Measurements from ENCODE around the gene HHIPL1. TPM values are rescaled to one million over a fixed set of nuclear protein-coding genes. Genes with fewer than 3 reads are reported as not detected.

The HHIPL1 gene
- total and polyA plus RNA-seq, 2 of the 8 experiments (the other 6 are each of a cell fraction or from before 2014, with no cell fraction given), result 1.5 to 2.6 TPM

DNA sequence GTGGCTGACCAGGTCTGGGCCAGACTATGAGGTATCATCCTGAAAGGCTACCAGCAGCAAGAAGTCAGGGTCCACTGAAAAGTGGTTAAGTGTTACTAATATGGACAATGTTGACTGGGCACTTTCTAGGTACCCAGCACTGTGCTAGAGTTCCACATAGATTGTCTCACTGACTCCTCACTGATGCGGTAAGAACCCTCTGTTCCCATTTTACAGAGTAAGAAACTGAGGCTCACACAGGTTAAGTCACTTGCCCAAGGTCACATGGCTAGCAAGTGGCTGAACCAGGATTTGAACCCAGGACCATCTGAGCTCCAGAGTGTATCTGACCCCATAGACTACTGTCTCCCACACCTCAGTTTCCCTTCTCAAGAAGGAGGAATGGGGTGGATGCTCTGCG lies 36.3 kb upstream of the HHIPL1 start:
- H3K36me3 ChIP-seq (ENCODE audit: control insufficient read depth in 2 of 4, insufficient read depth in 4 of 4, low read length in 3 of 4), result no peaks in the 10 kb centered on the region
- H3K4me1 ChIP-seq (replicated peaks in 1 of 4; ENCODE audit: control insufficient read depth in 3 of 4, insufficient read depth in 4 of 4, low read length in 3 of 4), result peaks cover 0 to 17% (median 7%) of the 10 kb centered on the region in 4 experiments; a peak in 5 of 7 replicates
- H3K56ac ChIP-seq (replicated peaks; ENCODE audit: insufficient read length, low read depth, low read length), result no peak overlapping the region
- H3K23me2 ChIP-seq (ENCODE audit: low read depth, low read length), result peaks cover 10% of the 10 kb centered on the region
- H2BK120ac ChIP-seq (replicated peaks; ENCODE audit: low read depth, low read length), result no peak overlapping the region
- H3K9me3 ChIP-seq (ENCODE audit: insufficient read depth in 2 of 2, low read depth in 1 of 2, low read length in 1 of 2), result no peaks in the 10 kb centered on the region; a peak in 1 of 4 replicates
- no peak overlapping the region for H4K5ac ChIP-seq (ENCODE audit: insufficient read length, low read depth, low read length)
- FAIRE-seq, result no peak
- POLR2A ChIA-PET (ENCODE audit: partially characterized antibody), result no interaction called here
- no peak overlapping the region for H3K9ac ChIP-seq (replicated peaks in 1 of 4; ENCODE audit: extremely low read depth in 1 of 4, low read depth in 3 of 4, low read length in 3 of 4)
- no peak overlapping the region for H2AFZ ChIP-seq (ENCODE audit: low read length)
- WGBS, 2 experiments (ENCODE audit: extremely low coverage in 1 of 2, insufficient coverage in 1 of 2, insufficient read length in 1 of 2, insufficient replicate concordance in 2 of 2, low coverage in 1 of 2, low lambda C conversion rate in 2 of 2, missing lambda C conversion rate in 1 of 2), result 97% methylated on average over 2 of the region's 2 CpGs; no CpG with 5 or more reads in 1 of the 2 experiments
- H4K20me1 ChIP-seq (replicated peaks in 1 of 2; ENCODE audit: control insufficient read depth in 1 of 2, insufficient read depth in 2 of 2, low read length in 2 of 2), result peaks cover under 1% of the 10 kb centered on the region in 2 experiments
- no peak overlapping the region for H4K91ac ChIP-seq (replicated peaks; ENCODE audit: insufficient read length, low read length)
- no peak overlapping the region for H2BK12ac ChIP-seq (ENCODE audit: low read depth, low read length)
- 0 out of 2 replicates have a peak overlapping the region, but pooled peaks have one; percentile 75 for H2AK5ac ChIP-seq (ENCODE audit: low read depth, low read length)
- no peaks in the 10 kb centered on the region for H3K79me2 ChIP-seq (ENCODE audit: control insufficient read depth in 1 of 2, insufficient read depth in 2 of 2, low read length in 2 of 2)
- H4K8ac ChIP-seq (ENCODE audit: extremely low read depth, insufficient read depth, low read length), result no peak overlapping the region
- H2BK20ac ChIP-seq (ENCODE audit: low read length), result no peak overlapping the region
- no peak overlapping the region for H3K14ac ChIP-seq (ENCODE audit: insufficient read length)
- no peak overlapping the region for H3K4me2 ChIP-seq (ENCODE audit: insufficient read depth in 1 of 2, low read depth in 2 of 2, low read length in 2 of 2)
- no peak overlapping the region for H3K18ac ChIP-seq (ENCODE audit: extremely low read depth, low read length)
- H2BK5ac ChIP-seq (ENCODE audit: low read depth, low read length), result no peak overlapping the region
- H2BK15ac ChIP-seq (ENCODE audit: low read length), result peak overlapping the region; percentile 81; the same call in 1 of the 2 replicates
- no peak overlapping the region for H3K27ac ChIP-seq (ENCODE audit: low read depth, low read length)
- CTCF ChIA-PET (ENCODE audit: partially characterized antibody), result interaction anchor here (0.7 to 6.4 kb wide), 14 partner anchors 9 to 98 kb away, joined by 3 to 37 read pairs (median 3); no protein-coding TSS in a partner anchor
- no peak overlapping the region for H3K4ac ChIP-seq (replicated peaks; ENCODE audit: insufficient read length, low read depth, low read length)
- H3K23ac ChIP-seq (ENCODE audit: insufficient read length), result no peak overlapping the region
- DNase-seq (ENCODE audit: low read depth in 1 of 2, low spot score in 2 of 2), result no peak
- peaks cover 0 to 15% (median 10%) of the 10 kb centered on the region in 4 experiments; a peak in 5 of 7 replicates for H3K27me3 ChIP-seq (replicated peaks in 1 of 4; ENCODE audit: control insufficient read depth in 3 of 4, extremely low read depth in 1 of 4, insufficient read depth in 3 of 4, low read length in 3 of 4)
- H3K4me3 ChIP-seq (ENCODE audit: extremely low read depth in 1 of 4, insufficient read depth in 2 of 4, low read depth in 3 of 4, low read length in 4 of 4), result no peak overlapping the region
- H3K79me1 ChIP-seq (ENCODE audit: low read depth, low read length), result no peaks in the 10 kb centered on the region; the same call in 1 of the 2 replicates
- TF ChIP-seq CHD1 (IDR thresholded peaks at IDR 0.05; ENCODE audit: low read depth, low read length) (no peak), EZH2 (IDR thresholded peaks at IDR 0.05; ENCODE audit: low read depth, low read length, severe bottlenecking) (no peak), SUZ12 (IDR thresholded peaks at IDR 0.05; ENCODE audit: low read length) (no peak), RBBP5 (IDR thresholded peaks at IDR 0.05; ENCODE audit: borderline replicate concordance, low read depth, low read length) (no peak), MAFK (IDR thresholded peaks at IDR 0.05; ENCODE audit: low read depth, low read length) (no peak), POLR2A (IDR thresholded peaks at IDR 0.05; ENCODE audit: control extremely low read depth in 1 of 2, low read depth in 2 of 2, low read length in 2 of 2) (no peak), TAF7 (optimal IDR thresholded peaks at IDR 0.05; ENCODE audit: borderline replicate concordance, low read depth, low read length) (no peak), RNF2 (IDR thresholded peaks at IDR 0.05; ENCODE audit: borderline replicate concordance, low read depth, low read length, missing control alignments, poor library complexity, severe bottlenecking) (no peak), KDM1A (IDR thresholded peaks at IDR 0.05; ENCODE audit: borderline replicate concordance, low read length) (no peak), SP4 (IDR thresholded peaks at IDR 0.05; ENCODE audit: low read length) (no peak)
- TF ChIP-seq, protein P1, sequence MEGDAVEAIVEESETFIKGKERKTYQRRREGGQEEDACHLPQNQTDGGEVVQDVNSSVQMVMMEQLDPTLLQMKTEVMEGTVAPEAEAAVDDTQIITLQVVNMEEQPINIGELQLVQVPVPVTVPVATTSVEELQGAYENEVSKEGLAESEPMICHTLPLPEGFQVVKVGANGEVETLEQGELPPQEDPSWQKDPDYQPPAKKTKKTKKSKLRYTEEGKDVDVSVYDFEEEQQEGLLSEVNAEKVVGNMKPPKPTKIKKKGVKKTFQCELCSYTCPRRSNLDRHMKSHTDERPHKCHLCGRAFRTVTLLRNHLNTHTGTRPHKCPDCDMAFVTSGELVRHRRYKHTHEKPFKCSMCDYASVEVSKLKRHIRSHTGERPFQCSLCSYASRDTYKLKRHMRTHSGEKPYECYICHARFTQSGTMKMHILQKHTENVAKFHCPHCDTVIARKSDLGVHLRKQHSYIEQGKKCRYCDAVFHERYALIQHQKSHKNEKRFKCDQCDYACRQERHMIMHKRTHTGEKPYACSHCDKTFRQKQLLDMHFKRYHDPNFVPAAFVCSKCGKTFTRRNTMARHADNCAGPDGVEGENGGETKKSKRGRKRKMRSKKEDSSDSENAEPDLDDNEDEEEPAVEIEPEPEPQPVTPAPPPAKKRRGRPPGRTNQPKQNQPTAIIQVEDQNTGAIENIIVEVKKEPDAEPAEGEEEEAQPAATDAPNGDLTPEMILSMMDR (IDR thresholded peaks at IDR 0.05; ENCODE audit: control extremely low read depth in 1 of 3, insufficient read depth in 1 of 3, low read depth in 1 of 3, low read length in 3 of 3), result no peak

All from H1 (cell line).